ENCODE results near the gene ZNF22.

ZNF22 gene

DNA sequence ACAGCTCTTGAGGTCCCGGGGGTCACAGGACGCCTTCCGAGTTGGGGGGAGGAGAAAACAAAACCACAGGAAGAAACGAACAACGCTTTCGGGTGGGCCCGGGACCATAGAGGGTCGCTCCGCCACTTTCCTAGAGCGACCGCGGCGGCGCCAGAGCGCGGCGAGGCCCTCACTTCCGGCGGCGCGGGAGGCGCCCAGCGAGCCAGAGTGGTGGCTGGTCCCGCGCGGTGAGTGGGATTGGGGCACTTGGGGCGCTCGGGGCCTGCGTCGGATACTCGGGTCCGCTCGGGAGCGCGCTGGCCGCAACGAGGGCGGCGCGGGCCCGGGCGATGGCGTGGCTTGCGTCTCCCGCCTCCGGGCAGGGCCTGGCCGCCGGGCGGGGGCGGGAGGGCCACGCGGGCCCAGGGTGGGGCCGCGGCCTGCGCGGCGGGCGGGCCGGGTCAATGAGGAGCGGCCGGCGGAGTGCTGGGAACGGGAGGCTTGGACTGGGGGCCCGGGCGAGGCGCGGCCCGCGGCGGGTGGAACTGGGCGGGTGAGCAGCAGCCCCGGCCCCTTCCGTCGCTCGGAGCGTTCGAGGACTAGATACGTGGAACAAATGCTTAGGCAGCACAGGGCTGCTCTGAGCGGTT is at the start of gene ZNF22:
TSS of gene ZNF22 (plus strand) at position 172 of the 629 bp plus-strand sequence. CDS start 2,446 bp downstream, outside the sequence.
- DNase-seq (ENCODE audit: low read depth): no peak

GRCh38 chr10:44951576-44952226 is 49.0 kb upstream of the ZNF22 start:
- DNase-seq (ENCODE audit: low read depth): no peak

DNA sequence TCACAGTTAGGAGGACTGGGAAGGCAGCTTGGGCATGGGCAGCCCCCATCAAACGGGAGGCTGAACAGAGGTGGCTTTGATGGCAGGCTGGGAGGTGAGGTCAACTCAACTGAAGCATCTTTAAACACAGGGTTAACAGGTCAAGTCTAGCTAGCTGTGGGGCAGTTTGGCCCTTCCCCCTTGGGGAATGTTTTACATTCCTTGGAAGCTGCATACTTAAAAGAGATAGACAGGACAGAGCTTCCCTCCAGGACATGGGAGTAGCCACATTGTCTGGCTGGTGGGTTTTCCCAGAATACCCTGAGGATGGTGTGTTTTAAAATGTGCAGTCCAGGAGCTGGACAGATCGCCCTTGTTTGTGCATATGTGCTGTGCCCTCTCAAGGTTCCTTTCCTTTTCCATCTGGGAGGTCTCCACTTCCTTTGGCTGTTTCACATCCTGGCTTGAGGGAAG is 47.9 kb upstream of the ZNF22 start:
- no peak for DNase-seq (ENCODE audit: low read depth)

- no peak for DNase-seq (ENCODE audit: low read depth)
These were observed 46.7 kb upstream of the ZNF22 start for GRCh38 chr10:44954042-44954441.

DNA sequence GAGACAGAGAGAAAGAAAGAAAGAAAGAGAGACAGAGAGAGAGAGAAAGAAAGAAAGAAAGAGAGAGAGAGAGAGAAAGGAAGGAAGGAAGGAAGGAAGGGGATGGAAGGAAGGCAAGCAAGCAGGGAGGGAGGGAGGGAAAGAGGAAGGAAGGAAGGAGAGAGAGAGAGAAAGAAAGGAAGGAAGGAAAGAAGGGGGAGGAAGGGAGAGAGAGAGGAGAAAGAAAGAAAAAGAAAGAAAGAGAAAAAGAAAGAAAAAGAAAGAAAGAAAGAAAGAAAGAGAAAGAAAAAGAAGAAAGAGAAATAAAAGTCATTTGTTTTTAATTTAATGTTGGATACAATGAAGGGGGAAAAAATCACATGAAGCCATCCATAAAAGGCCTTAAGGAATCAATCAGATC is 45.8 kb upstream of the ZNF22 start:
- no peak for DNase-seq (ENCODE audit: low read depth)

GRCh38 chr10:44955413-44956070 is 45.2 kb upstream of the ZNF22 start:
- DNase-seq (ENCODE audit: low read depth): no peak

DNA sequence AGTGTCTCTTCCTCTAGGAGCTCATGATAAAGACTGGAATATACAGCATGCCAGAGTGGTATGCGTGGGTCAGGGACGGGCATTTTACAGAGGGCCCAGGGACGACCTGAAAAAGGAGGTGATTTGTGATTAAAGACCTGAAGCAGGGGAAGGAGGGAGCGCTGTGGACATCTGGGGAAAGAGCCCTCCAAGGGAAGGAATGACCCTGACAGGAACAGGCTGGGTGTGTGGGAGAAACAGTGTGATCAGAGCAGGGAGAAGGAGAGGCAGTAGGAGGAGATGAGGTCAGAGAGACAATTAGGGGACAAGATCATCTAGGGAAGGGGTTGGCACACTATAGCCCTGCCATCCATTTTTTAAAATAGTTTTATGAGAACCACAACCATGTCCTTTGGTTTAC is 44.5 kb upstream of the ZNF22 start:
- DNase-seq (ENCODE audit: low read depth): no peak

- DNase-seq (ENCODE audit: low read depth): no peak
These were observed 43.7 kb upstream of the ZNF22 start for GRCh38 chr10:44956717-44957706.

DNA sequence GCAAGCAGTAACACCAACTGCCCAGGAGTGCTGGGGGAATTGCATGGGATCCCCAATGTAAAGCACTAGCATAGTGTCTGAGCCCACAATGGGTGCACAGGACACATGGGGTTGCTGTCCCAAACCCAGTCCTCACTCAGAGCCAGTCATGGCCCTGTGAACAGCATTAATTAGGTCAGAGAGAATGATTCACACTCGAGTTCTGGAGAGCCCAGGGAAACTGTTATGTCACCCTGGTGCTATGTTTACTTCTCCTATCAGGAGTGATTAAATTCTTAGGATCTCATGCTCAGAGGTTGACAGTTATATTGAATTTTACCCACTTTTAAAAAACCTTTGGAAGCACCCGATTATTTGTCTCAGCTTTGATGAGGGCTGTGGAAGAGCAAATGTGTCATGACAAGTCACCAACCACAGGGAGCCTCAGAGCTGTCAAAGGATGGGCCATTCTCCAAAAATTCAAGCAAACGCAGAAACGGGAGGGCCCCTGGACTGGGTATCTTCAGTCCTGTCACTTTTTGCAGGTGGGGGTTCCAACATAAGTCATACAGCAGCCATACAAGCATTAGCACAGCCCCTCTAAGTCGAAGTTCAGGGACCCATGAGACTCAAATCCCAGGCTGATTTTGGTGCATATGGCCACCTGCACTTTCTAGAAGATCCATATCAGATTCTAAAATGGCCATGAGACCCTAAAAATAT is 42.4 kb upstream of the ZNF22 start:
- no peak for DNase-seq (ENCODE audit: low read depth)

DNA sequence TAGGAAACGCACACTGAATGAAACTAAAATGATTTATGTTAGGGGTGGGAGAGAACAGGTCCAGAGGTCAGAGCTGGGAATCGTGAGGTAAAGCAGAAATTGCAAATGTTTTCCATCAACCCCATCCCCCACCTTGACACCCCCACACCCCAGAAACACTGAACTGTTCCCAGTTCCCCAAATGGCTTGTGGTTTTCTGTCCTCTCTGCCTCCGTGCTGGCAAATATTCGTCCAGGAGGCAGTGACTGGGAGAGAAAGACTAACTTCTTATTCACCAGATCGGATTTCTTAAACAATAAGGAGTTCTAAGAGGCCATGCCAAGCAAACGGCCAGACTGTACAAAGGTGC is 41.9 kb upstream of the ZNF22 start:
- DNase-seq (ENCODE audit: low read depth): no peak

GRCh38 chr10:44959247-44960087 is 41.3 kb upstream of the ZNF22 start, which contains the start of gene RASSF4:
TSS of gene RASSF4 (plus strand) at chr10:44959802. CDS start at chr10:44970203, 10,401 bp downstream.
- DNase-seq (ENCODE audit: low read depth): peak; percentile 65

DNA sequence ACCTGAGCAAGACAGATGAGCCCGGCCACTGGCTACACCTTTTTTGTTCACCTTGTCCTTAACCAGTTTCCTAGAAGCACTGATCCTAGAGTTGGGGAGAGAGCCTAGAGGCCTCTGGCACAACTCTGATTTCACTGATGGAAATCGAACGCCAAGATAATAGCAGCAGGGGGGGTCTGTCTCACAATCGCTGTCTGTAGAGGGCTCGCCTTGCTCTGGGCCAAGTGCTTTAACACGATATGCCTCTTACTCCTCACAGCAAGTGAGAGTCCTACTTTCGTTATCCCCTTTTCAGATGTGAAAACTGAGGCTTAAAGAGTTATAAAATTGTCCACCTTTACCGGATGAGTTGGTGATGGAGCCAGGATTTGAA is 40.6 kb upstream of the ZNF22 start:
- DNase-seq (ENCODE audit: low read depth): no peak

DNA sequence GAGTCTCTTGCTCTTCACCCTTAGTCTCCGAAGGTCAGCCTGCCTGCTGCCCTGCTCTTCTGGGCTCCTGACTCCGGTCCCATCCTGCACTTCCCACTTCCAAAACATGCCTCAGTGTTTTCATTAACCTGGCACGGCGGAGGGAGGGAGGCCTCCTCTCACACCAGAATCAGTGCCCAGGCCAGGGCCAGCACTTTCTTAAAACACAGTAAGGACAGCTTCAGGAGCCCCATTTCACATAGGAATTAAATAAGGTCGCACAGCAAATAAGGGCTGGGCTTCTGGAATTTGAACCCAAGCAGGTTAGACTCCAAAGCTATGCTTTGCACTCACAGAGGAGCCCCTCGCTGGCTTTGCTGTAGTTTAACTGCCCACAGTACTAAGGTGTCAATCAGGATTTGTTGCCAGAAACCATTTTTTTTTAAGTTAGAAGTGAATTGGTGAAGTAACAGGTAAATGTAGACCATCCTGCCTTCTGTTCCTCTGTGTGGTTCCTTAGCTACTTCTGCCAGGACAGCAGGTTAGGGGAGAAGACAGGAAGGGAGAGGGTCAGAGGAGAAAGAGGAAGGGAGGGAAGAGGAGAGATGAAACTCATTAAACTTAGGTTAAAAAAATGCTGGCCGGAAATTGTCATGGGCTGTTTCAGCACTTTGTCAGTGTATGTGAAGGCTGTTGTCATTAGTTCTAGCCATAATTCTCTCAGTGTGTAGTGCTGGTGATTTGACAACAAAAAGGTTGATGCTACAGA is 40.1 kb upstream of the ZNF22 start:
- DNase-seq (ENCODE audit: low read depth): no peak

DNA sequence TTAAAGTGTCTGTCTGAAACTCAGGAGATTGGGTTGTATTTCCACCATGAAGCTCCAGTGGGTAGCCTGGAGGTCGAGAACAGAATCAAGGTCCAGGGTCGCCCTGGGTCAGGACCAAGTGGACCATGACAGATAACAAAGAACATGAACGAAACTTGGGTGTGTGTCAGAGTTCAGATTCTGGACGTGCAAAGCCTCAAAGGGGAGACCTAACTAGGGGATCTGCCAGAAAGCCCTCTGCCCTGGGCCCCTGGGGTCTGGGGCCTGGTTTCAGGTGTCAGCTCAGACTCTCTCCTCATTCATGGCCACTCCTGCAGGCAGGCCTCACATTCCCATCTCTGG is 39.5 kb upstream of the ZNF22 start:
- no peak for DNase-seq (ENCODE audit: low read depth)

- no peak for DNase-seq (ENCODE audit: low read depth)
These were observed 38.6 kb upstream of the ZNF22 start for GRCh38 chr10:44961931-44962750.

DNA sequence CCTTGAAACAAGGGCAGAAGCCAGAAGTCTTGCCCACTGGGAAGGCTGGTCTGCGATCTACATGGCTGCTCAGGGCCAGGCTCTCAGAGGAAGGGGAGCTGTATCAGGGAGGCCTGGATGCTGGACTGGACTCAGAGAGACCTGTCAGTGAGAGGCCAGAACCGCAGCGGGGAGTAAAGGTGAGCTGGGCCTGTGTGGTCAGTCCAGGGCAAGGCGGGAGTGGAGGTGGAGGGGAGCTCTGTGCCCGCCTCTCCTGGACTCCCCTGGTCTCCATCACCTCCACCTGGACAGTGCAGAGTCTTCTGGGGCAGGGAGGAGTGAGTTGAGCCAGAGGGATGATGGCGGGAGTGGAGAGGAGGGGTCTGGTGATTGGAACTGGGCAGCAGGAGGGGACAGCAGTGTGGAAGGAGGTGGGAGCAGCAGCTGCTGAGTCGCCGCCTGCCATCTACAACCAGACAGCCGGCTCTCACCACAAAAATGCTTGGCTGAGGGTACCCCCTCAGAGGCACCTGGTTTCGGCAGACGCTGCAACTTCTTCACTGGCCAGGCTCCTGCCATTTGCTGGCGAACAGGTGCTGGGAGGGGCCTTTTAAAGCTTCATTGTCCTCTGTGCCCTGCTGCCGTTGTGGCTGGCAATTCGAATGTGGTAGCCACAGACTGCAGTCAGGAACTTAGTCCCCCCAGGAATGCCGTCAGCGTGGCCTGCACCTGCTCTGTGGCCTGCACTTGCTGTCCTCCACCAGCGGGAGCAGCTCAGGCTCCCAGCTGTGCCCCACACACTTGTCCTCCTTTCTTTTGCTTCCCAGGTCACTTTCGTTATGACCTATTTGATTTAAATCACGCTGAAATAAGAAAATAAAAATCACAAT is 37.6 kb upstream of the ZNF22 start:
- no peak for DNase-seq (ENCODE audit: low read depth)

GRCh38 chr10:44963772-44964633 is 36.7 kb upstream of the ZNF22 start:
- no peak for DNase-seq (ENCODE audit: low read depth)
